Hepatocyte (in vitro differentiated cells): Measurements from ENCODE around the gene THAP3. TPM values are rescaled to one million over a fixed set of nuclear protein-coding genes. Genes with fewer than 3 reads are reported as not detected.

ENCODE experiments used
- DNase-seq: peaks from one replicate; pipeline ENCODE4 v3.0.0-alpha.2; 2016; ENCODE audit warnings: low spot score
- H2AFZ ChIP-seq: fragments of 200-600 bp; sonication (generic); 2 replicates; pipeline ENCODE4 v1.6.0; 2016; ENCODE audit warnings: antibody characterized with exemption, mild to moderate bottlenecking
- H3K27ac ChIP-seq: fragments of 200-600 bp; sonication (generic); 2 replicates; pipeline ENCODE4 v1.5.1; 2016; ENCODE audit warnings: mild to moderate bottlenecking
- H3K27me3 ChIP-seq: fragments of 200-600 bp; sonication (generic); 2 replicates; pipeline ENCODE4 v1.6.1; 2016
- H3K36me3 ChIP-seq: fragments of 200-600 bp; sonication (generic); replicated peaks from 2 replicates; pipeline ENCODE4 v1.5.1; 2016; ENCODE audit warnings: low read depth; ENCODE audit not compliant: insufficient read depth
- H3K4me1 ChIP-seq: fragments of 200-600 bp; sonication (generic); 2 replicates; pipeline ENCODE4 v1.5.1; 2016; ENCODE audit warnings: mild to moderate bottlenecking, moderate library complexity; ENCODE audit not compliant: insufficient read depth
- H3K4me2 ChIP-seq: fragments of 200-600 bp; sonication (generic); 2 replicates; pipeline ENCODE4 v1.6.0; 2016
- H3K4me3 ChIP-seq: fragments of 200-600 bp; sonication (generic); 2 replicates; pipeline ENCODE4 v1.5.1; 2016; ENCODE audit warnings: mild to moderate bottlenecking
- H3K79me2 ChIP-seq: fragments of 200-600 bp; sonication (generic); 2 replicates; pipeline ENCODE4 v1.6.0; 2017; ENCODE audit warnings: mild to moderate bottlenecking
- H3K9me2 ChIP-seq: fragments of 200-600 bp; sonication (generic); replicated peaks from 2 replicates; pipeline ENCODE4 v1.6.0; 2017; ENCODE audit warnings: mild to moderate bottlenecking; ENCODE audit not compliant: insufficient read depth
- H3K9me3 ChIP-seq: fragments of 200-600 bp; sonication (generic); 2 replicates; pipeline ENCODE4 v1.5.1; 2016; ENCODE audit warnings: low read depth, mild to moderate bottlenecking
- H4K20me1 ChIP-seq: fragments of 200-600 bp; sonication (generic); 2 replicates; pipeline ENCODE4 v1.6.0; 2016; ENCODE audit warnings: mild to moderate bottlenecking; ENCODE audit not compliant: insufficient read depth, poor library complexity, severe bottlenecking
- CTCF ChIP-seq: fragments of 200-600 bp; sonication (generic); IDR thresholded peaks from 2 replicates; pipeline ENCODE4 v1.5.1; 2016; ENCODE audit warnings: antibody characterized with exemption, mild to moderate bottlenecking; ENCODE audit not compliant: poor library complexity
- EZH2 ChIP-seq: fragments of 200-600 bp; sonication (generic); IDR thresholded peaks from 2 replicates; pipeline ENCODE4 v1.6.1; 2016; ENCODE audit warnings: antibody characterized with exemption, mild to moderate bottlenecking, borderline replicate concordance
- EZH2phosphoT487 ChIP-seq: fragments of 200-600 bp; sonication (generic); IDR thresholded peaks from one replicate; pipeline ENCODE4 v1.6.1; 2018; ENCODE audit warnings: antibody characterized with exemption, mild to moderate bottlenecking, low read depth, moderate library complexity; ENCODE audit not compliant: unreplicated experiment, severe bottlenecking
- WGBS: methylation state at CpG from one replicate; pipeline ENCODE4 v1.1.6; 2016; ENCODE audit warnings: low lambda C conversion rate; ENCODE audit errors: missing lambda C conversion rate; 5-methylcytosine and 5-hydroxymethylcytosine counted together
- polyA plus RNA-seq: library from polyadenylated mRNA; unstranded; fragments of >200 nt; fragmentation: Nextera tagmentation; extraction: Ambion mirVana; gene quantifications from 2 replicates; pipeline ENCODE4 v1.2.1, GENCODE V29; 2016
- total RNA-seq: library from RNA; depleted of rRNA; stranded (reverse); fragments of >200 nt; gene quantifications from 2 replicates; pipeline ENCODE4 v1.2.3, GENCODE V29; 2014

THAP3 gene
- total and polyA plus RNA-seq, 2 experiments from 2014 or later: 13.0 to 26.5 TPM

- peaks cover 30% of the 10 kb centered on the region for H4K20me1 ChIP-seq
- no peak for DNase-seq
- no peaks in the 10 kb centered on the region for H3K9me2 ChIP-seq
- H3K27ac ChIP-seq: no peak overlapping the region
- no peak overlapping the region for H3K4me3 ChIP-seq
- WGBS: 98% methylated on average over 4 of the region's 4 CpGs
- no peaks in the 10 kb centered on the region for H3K9me3 ChIP-seq
- H3K4me2 ChIP-seq: no peak overlapping the region
- no peaks in the 10 kb centered on the region for H3K4me1 ChIP-seq
- no peak overlapping the region for H2AFZ ChIP-seq
- H3K79me2 ChIP-seq: peaks cover 80% of the 10 kb centered on the region
- no peak for TF ChIP-seq CTCF
- TF ChIP-seq EZH2phosphoT487: no peak
- no peak for TF ChIP-seq EZH2
- no peaks in the 10 kb centered on the region for H3K27me3 ChIP-seq
- no peaks in the 10 kb centered on the region for H3K36me3 ChIP-seq
These were observed 5.6 kb upstream of the THAP3 start for GRCh38 chr1:6619045-6619444.

- Histone ChIP-seq H3K36me3 (no peaks in the 10 kb centered on the region), H3K9me3 (no peaks in the 10 kb centered on the region), H3K27me3 (no peaks in the 10 kb centered on the region), H3K4me2 (no peak overlapping the region), H3K4me1 (peaks cover 13% of the 10 kb centered on the region), H3K4me3 (no peak overlapping the region), H4K20me1 (peaks cover 23% of the 10 kb centered on the region), H3K9me2 (no peaks in the 10 kb centered on the region), H3K79me2 (peaks cover 68% of the 10 kb centered on the region), H3K27ac (no peak overlapping the region), H2AFZ (no peak overlapping the region)
- 94% methylated on average over 41 of the region's 41 CpGs for WGBS
- TF ChIP-seq EZH2 (no peak), CTCF (no peak), EZH2phosphoT487 (no peak)
- DNase-seq: no peak
These were observed 3.0 kb upstream of the THAP3 start for GRCh38 chr1:6621429-6622391.

GRCh38 chr1:6622396-6623152 is 2.1 kb upstream of the THAP3 start:
- H3K27ac ChIP-seq: no peak overlapping the region
- no peak for TF ChIP-seq CTCF
- no peak for TF ChIP-seq EZH2phosphoT487
- TF ChIP-seq EZH2: no peak
- H3K27me3 ChIP-seq: no peaks in the 10 kb centered on the region
- WGBS: 90% methylated on average over 10 of the region's 10 CpGs
- no peak overlapping the region for H3K4me3 ChIP-seq
- H3K79me2 ChIP-seq: peaks cover 68% of the 10 kb centered on the region
- no peak overlapping the region for H2AFZ ChIP-seq
- H3K4me2 ChIP-seq: no peak overlapping the region
- no peak for DNase-seq
- no peaks in the 10 kb centered on the region for H3K9me3 ChIP-seq
- no peaks in the 10 kb centered on the region for H3K36me3 ChIP-seq
- peaks cover 19% of the 10 kb centered on the region for H4K20me1 ChIP-seq
- no peaks in the 10 kb centered on the region for H3K9me2 ChIP-seq
- H3K4me1 ChIP-seq: peaks cover 13% of the 10 kb centered on the region
